ENCODE measurements around the gene ANKS1B.

ANKS1B gene

GRCh38 chr12:99870085-99870484 lies 114.7 kb downstream of the ANKS1B start:
- no peak overlapping the region for H3K27ac ChIP-seq
- H2AFZ ChIP-seq = no peak overlapping the region
- no peaks in the 10 kb centered on the region for H3K36me3 ChIP-seq (ENCODE audit: control insufficient read depth, insufficient read depth, low read length)
- H3K4me2 ChIP-seq (ENCODE audit: low read length) = no peak overlapping the region
- H3K4me1 ChIP-seq = no peaks in the 10 kb centered on the region
- no peaks in the 10 kb centered on the region for H3K9me3 ChIP-seq (ENCODE audit: control insufficient read depth, low read length)
- H3K79me2 ChIP-seq = no peaks in the 10 kb centered on the region
- H3K27me3 ChIP-seq (ENCODE audit: control insufficient read depth, insufficient read depth, low read length) = no peaks in the 10 kb centered on the region
- no peak overlapping the region for H3K9ac ChIP-seq
- H3K4me3 ChIP-seq (ENCODE audit: low read depth, low read length) = no peak overlapping the region
- TF ChIP-seq CTCF (IDR thresholded peaks at IDR 0.05) = no peak

GRCh38 chr12:99861731-99862130 lies 123.0 kb downstream of the ANKS1B start:
- H3K36me3 ChIP-seq (ENCODE audit: control insufficient read depth, insufficient read depth, low read length) = no peaks in the 10 kb centered on the region
- no peak overlapping the region for H3K4me3 ChIP-seq (ENCODE audit: low read depth, low read length)
- H3K9me3 ChIP-seq (ENCODE audit: control insufficient read depth, low read length) = no peaks in the 10 kb centered on the region
- no peak overlapping the region for H2AFZ ChIP-seq
- TF ChIP-seq CTCF (IDR thresholded peaks at IDR 0.05) = no peak
- no peak overlapping the region for H3K4me2 ChIP-seq (ENCODE audit: low read length)
- no peak overlapping the region for H3K27ac ChIP-seq
- no peaks in the 10 kb centered on the region for H3K27me3 ChIP-seq (ENCODE audit: control insufficient read depth, insufficient read depth, low read length)
- no peaks in the 10 kb centered on the region for H3K4me1 ChIP-seq
- no peaks in the 10 kb centered on the region for H3K79me2 ChIP-seq
- no peak overlapping the region for H3K9ac ChIP-seq

- Histone ChIP-seq H3K27ac (no peak overlapping the region), H3K9ac (no peak overlapping the region), H3K36me3 (ENCODE audit: control insufficient read depth, insufficient read depth, low read length) (no peaks in the 10 kb centered on the region), H2AFZ (no peak overlapping the region), H3K9me3 (ENCODE audit: control insufficient read depth, low read length) (no peaks in the 10 kb centered on the region), H3K4me1 (no peaks in the 10 kb centered on the region), H3K4me2 (ENCODE audit: low read length) (no peak overlapping the region), H3K27me3 (ENCODE audit: control insufficient read depth, insufficient read depth, low read length) (no peaks in the 10 kb centered on the region), H3K79me2 (no peaks in the 10 kb centered on the region), H3K4me3 (ENCODE audit: low read depth, low read length) (no peak overlapping the region)
- no peak for TF ChIP-seq CTCF (IDR thresholded peaks at IDR 0.05)
Observed at GRCh38 chr12:99859126-99859525, 125.6 kb downstream of the ANKS1B start.

- Histone ChIP-seq H3K4me2 (ENCODE audit: low read length) (no peak overlapping the region), H2AFZ (no peak overlapping the region), H3K4me1 (no peaks in the 10 kb centered on the region), H3K4me3 (ENCODE audit: low read depth, low read length) (no peak overlapping the region), H3K9ac (no peak overlapping the region), H3K27ac (no peak overlapping the region), H3K79me2 (no peaks in the 10 kb centered on the region), H3K9me3 (ENCODE audit: control insufficient read depth, low read length) (no peaks in the 10 kb centered on the region), H3K36me3 (ENCODE audit: control insufficient read depth, insufficient read depth, low read length) (no peaks in the 10 kb centered on the region), H3K27me3 (ENCODE audit: control insufficient read depth, insufficient read depth, low read length) (no peaks in the 10 kb centered on the region)
- TF ChIP-seq CTCF (IDR thresholded peaks at IDR 0.05) = no peak
Observed at GRCh38 chr12:99852666-99853065, 132.1 kb downstream of the ANKS1B start.

GRCh38 chr12:99847936-99848335 lies 136.8 kb downstream of the ANKS1B start:
- no peak overlapping the region for H2AFZ ChIP-seq
- H3K4me2 ChIP-seq (ENCODE audit: low read length) = no peak overlapping the region
- H3K4me1 ChIP-seq = no peaks in the 10 kb centered on the region
- H3K79me2 ChIP-seq = no peaks in the 10 kb centered on the region
- H3K36me3 ChIP-seq (ENCODE audit: control insufficient read depth, insufficient read depth, low read length) = no peaks in the 10 kb centered on the region
- H3K4me3 ChIP-seq (ENCODE audit: low read depth, low read length) = no peak overlapping the region
- no peaks in the 10 kb centered on the region for H3K9me3 ChIP-seq (ENCODE audit: control insufficient read depth, low read length)
- no peaks in the 10 kb centered on the region for H3K27me3 ChIP-seq (ENCODE audit: control insufficient read depth, insufficient read depth, low read length)
- TF ChIP-seq CTCF (IDR thresholded peaks at IDR 0.05) = no peak
- H3K9ac ChIP-seq = no peak overlapping the region
- no peak overlapping the region for H3K27ac ChIP-seq

All from parathyroid adenoma (tissue), 2 donors.